Smooth muscle cell of bladder (primary cell): ENCODE results near the gene IL36A. TPM values are rescaled to one million over a fixed set of nuclear protein-coding genes. Genes with fewer than 3 reads are reported as not detected.

ENCODE experiments used
- total RNA-seq: library from RNA; depleted of rRNA; stranded (reverse); fragments of >200 nt; gene quantifications from 2 replicates; pipeline ENCODE4 v1.2.3, GENCODE V29; 2014

Gene IL36A, protein sequence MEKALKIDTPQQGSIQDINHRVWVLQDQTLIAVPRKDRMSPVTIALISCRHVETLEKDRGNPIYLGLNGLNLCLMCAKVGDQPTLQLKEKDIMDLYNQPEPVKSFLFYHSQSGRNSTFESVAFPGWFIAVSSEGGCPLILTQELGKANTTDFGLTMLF
- total RNA-seq = not detected in 2 replicates

GRCh38 chr2:113005030-113005509, at the start of gene IL36A:
IL36A (plus strand) TSS chr2:113005459; CDS start chr2:113005872, 413 bp downstream.

DNA sequence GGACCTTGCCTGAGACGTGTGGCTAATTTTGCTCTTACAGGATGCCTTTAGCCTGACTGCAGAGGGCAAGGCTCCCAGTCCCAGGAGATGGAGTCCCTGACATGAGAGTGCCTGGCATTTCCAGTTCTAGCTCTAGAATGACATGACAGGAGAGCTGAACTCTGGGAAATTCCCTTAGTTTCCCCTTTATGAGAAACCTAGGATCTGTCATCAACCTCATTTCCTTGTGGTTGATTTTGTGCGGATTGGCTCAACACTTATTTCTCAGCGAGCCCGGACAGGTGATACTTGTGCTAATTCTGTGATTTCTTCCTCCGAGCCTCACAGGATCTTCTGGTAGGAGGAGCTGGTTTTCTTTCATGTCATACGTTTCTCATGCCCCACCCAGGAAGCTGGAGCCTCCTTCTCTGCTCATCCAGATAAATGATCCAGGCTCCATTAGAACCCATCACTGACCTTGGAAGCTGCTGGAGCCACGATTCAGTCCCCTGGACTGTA, 27.7 kb upstream of the IL36A start, which contains the start of gene IL36G:
TSS of gene IL36G (plus strand) at position 448 of the 498 bp plus-strand sequence. CDS start 633 bp downstream, outside the sequence.

GRCh38 chr2:113052396-113052917, 47.2 kb downstream of the IL36A start, which contains the start of gene IL36B:
IL36B (minus strand) TSS chr2:113052867.

Other genes starting within 250 kb of the IL36A start
- gene CKAP2L, start 240.8 kb upstream of the IL36A start, total RNA-seq = 0.74 and 0.85 TPM in 2 replicates
- gene IL1A, start 221.0 kb upstream of the IL36A start, total RNA-seq = 2.3 and 7.5 TPM in 2 replicates
- 26.3 and 54.3 TPM in 2 replicates for gene IL1B, start 168.7 kb upstream of the IL36A start, total RNA-seq
- gene IL37, start 94.3 kb upstream of the IL36A start, total RNA-seq = not detected in 2 replicates
- not detected in 2 replicates for gene IL36G, start 27.5 kb upstream of the IL36A start, total RNA-seq
- not detected in 2 replicates for gene IL36B, start 47.4 kb downstream of the IL36A start, total RNA-seq
- 0.09 TPM in 1 of 2 replicates, not detected in the other for gene IL36RN, start 53.7 kb downstream of the IL36A start, total RNA-seq
- not detected in 2 replicates for gene IL1F10, start 62.5 kb downstream of the IL36A start, total RNA-seq
- 0.09 and 0.71 TPM in 2 replicates for gene IL1RN, start 122.1 kb downstream of the IL36A start, total RNA-seq
- 1.1 and 3.4 TPM in 2 replicates for gene PSD4, start 168.5 kb downstream of the IL36A start, total RNA-seq